Embryonic facial prominence (tissue), 1 donor: ENCODE results near the gene B4GALNT4.
"Not testable (repeated sequence)": the region's sequence is repeated elsewhere in the genome, so short reads cannot be mapped to it uniquely, and the experiment has no call there.

Experiments
- DNase-seq: peaks from one replicate; pipeline ENCODE4 v3.0.0-alpha.2; 2016; ENCODE audit errors: extremely low spot score

The B4GALNT4 gene

GRCh38 chr11:358129-358800 lies 11.0 kb upstream of the B4GALNT4 start:
- DNase-seq, result no peak

GRCh38 chr11:359181-359714 lies 10.1 kb upstream of the B4GALNT4 start:
- no peak for DNase-seq

- DNase-seq, result no peak
Measured at GRCh38 chr11:360326-361280, 8.7 kb upstream of the B4GALNT4 start.

GRCh38 chr11:362642-363442 lies 6.5 kb upstream of the B4GALNT4 start:
- no peak for DNase-seq

GRCh38 chr11:363443-363805 lies 5.9 kb upstream of the B4GALNT4 start:
- not testable (repeated sequence) for DNase-seq

DNA sequence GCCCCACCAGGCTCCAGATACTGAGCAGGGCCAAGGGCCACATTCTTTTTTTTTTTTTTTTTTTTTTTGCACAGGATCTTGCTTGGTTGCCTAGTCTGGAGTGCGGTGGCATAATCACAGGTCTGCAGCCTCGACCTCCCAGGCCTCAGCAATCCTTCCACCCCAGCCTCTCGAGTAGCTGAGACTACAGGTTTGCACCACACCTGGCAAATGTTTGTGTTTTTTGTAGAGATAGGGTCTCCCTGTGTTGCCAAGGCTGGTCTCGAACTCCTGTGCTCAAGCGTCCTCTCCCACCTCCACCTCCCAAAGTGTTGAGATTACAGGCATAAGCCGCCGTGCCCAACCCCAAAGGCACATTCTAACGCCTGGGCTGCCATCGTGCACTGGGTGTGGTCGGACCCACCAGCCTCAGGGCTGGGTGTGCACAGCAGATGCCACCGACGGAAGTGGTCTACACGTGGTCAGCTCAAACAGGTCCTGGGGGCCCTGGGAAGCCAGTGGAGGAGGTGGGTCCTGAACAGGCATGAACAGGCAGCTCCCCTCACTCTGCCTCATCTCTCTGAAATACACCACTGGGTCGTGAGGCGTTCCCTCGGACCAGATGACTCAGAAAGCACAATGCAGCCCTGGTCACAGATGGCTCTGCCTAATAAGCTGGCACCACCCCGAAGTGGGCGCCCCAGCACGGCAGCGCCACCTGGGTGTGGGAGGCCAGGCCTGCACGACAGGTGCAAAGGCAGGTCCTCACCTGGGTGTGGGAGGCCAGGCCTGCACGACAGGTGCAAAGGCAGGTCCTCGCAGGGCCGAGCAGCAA lies 5.1 kb upstream of the B4GALNT4 start:
- no peak for DNase-seq

DNA sequence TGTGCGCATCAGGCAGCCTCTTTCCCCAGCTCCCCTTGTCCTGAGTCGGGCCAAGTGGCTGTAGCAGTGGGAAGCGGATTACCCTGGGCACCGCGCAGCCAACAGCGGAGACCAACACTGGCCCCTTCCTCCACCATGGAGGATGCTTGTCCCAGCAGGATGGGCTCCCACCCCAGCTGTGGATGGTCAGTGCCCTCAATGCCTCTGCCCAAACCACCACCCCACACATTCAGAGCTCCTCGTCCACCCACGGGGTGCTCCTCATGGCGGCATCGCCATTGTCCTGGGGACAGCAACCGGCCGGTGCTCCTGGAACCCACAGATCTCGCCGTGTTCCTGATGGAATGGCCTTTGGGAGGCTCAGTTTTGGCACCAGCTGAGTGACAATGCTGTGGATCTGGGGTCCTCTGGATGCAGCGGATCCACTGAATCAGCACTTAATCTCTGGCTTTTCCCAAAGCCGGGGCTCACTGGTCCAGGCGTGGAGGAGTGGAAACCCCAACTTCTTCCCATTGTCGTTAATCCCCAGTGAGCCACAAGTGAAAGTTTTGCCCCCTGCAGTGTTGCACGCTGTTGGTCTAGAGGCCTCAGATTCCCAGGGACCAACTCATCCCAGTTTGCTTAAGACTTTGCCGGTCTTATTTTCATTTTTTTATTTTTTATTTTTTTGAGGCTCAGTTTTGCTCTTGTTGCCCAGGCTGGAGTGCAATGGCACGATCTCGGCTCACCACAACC lies 4.1 kb upstream of the B4GALNT4 start:
- DNase-seq, result no peak

DNA sequence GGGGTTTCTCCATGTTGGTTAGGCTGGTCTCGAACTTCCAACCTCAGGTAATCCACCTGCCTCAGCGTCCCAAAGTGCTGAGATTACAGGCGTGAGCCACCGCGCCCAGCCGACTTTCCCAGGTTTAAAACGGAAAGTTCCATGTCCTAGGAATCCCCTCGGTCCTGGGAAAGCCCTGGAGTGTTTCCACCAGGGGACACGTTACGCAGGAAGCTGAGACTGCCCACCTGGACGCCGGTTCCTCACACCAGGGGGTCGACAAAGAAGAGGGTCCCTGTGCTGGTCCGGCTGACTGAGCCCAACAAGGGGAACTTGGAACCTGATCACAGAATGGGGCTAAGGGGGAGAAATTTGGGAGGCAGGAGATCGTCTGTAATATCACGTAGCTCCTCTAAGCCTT lies 3.5 kb upstream of the B4GALNT4 start:
- DNase-seq, result no peak

GRCh38 chr11:367956-368413 lies 1.3 kb upstream of the B4GALNT4 start:
- no peak for DNase-seq

DNA sequence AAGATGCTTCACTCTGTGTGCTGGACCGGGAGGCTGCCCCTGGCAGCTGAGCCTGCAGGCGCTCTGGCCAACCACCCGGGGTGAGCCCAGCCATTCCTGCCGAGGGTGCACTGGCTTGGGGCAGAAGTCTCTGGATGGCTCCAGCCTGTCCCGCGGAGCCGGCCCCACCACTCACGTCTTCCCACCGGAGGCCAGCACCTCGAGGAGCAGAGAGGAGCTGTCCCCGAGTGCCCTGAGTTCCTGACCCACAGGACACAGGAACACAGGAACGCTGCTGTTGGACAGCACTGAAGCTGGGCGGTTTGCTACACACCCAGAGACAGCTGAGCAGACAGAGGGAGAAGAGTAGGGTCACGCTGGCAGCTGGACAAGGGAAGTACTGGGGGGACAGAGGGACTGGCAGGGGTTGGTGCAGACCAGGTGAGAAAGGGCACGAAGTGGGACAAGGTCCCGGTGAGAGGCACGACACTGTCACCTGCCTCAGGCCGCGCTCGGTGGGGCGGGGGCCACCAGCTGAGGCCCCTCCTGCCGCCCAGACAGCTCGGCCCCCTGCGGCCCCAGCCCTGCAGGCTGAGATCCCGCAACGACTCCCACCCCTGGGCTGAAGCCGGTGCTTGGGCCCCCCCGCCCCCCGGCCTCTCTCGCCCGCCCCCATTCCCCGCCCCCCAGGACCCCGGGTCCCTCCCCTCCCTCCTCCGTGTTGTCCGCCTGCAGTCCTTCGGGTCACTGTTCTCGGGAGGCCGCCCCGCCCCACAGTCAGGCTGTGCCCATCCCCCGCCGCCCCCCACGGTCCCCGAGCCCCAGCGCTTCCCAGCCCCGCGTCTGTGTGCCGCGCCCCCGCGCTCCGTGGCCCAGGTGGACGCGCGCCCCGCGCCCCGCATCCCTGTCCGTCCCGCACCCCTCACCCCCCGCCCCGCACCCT lies 624 bp upstream of the B4GALNT4 start:
- no peak for DNase-seq

GRCh38 chr11:370070-370941 lies 1.0 kb downstream of the B4GALNT4 start:
- DNase-seq, result no peak

- no peak for DNase-seq
Measured at GRCh38 chr11:371051-371450, 1.8 kb downstream of the B4GALNT4 start.

DNA sequence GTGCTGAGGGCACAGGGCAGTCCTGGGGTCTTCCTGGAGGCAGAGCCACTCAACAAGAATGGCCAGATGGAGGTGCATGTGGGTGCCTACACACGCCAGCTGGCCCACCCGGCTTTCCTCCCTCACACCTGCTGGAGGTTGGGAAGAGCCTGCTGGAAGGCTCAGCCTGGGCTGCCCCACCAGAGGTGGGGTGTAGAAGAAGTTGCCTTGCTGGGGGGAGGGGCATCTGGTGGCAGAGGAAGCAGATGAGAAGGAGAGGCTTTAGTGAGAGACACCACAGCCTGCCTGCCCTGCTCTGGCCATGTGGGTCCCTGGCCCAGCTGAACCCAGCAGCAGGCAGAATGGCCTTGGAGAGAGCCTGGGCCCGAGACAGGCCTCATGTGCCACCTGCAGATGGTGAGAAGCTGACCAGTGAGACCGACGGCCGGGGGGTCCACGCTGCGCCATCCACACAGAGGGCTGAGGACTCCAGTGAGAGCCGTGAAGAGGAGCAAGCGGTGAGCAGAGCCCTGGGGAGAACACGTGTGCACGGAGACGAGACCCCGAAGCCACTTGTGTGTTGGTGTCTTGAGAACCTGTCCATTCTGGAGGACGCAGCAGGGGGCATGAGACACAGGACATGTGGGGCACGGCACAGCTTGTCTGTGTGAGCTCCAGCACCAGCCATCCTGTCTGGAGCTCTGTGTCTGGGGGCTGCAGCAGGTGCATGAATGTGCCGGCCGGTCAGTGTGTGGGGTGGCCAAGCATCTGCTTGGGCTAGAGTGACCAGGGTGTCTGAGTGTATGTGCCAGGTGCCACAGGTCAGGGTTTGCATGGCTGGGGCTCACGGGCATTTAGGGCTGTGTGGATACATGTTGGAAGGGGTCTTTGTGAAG lies 2.7 kb downstream of the B4GALNT4 start:
- no peak for DNase-seq

GRCh38 chr11:372809-373715 lies 3.8 kb downstream of the B4GALNT4 start:
- no peak for DNase-seq

GRCh38 chr11:373716-374551 lies 4.6 kb downstream of the B4GALNT4 start:
- DNase-seq, result no peak
